Astrocyte (in vitro differentiated cells and primary cell): Measurements from ENCODE around the gene KCNQ5.

Experiments
- EZH2 ChIP-seq: IDR thresholded peaks from 2 replicates; pipeline ENCODE4 v1.6.1; 2012; ENCODE audit warnings: mild to moderate bottlenecking, low read length, inconsistent platforms; ENCODE audit not compliant: insufficient read depth
- TF ChIP-seq, protein P1 (sequence below): IDR thresholded peaks from 2 replicates; pipeline ENCODE4 v1.5.1; 2011; ENCODE audit warnings: low read depth, mild to moderate bottlenecking, inconsistent platforms, low read length, moderate library complexity; ENCODE audit not compliant: insufficient read depth

DNA sequence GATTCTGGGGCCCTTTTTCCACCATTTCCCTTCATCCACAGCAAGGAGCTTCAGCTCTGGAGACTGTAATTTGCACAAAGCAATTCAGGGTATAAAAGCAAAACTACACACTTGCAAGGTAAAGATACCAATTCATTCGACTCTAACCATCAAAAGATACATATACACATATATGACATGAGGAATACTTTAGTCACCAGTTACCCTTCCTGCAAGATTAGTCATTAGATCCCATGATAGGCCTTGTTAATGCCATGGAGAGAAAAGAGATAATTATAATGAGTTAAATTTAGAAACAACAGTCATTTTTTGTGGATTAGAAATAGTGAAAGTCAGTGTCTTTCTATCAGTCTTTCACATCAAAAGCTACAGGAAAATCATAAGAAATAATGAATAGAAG is 204.2 kb downstream of the KCNQ5 start:
- TF ChIP-seq, protein P1, sequence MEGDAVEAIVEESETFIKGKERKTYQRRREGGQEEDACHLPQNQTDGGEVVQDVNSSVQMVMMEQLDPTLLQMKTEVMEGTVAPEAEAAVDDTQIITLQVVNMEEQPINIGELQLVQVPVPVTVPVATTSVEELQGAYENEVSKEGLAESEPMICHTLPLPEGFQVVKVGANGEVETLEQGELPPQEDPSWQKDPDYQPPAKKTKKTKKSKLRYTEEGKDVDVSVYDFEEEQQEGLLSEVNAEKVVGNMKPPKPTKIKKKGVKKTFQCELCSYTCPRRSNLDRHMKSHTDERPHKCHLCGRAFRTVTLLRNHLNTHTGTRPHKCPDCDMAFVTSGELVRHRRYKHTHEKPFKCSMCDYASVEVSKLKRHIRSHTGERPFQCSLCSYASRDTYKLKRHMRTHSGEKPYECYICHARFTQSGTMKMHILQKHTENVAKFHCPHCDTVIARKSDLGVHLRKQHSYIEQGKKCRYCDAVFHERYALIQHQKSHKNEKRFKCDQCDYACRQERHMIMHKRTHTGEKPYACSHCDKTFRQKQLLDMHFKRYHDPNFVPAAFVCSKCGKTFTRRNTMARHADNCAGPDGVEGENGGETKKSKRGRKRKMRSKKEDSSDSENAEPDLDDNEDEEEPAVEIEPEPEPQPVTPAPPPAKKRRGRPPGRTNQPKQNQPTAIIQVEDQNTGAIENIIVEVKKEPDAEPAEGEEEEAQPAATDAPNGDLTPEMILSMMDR = no peak
- no peak for TF ChIP-seq EZH2
